Measurements from ENCODE around the gene CD101.

DNA sequence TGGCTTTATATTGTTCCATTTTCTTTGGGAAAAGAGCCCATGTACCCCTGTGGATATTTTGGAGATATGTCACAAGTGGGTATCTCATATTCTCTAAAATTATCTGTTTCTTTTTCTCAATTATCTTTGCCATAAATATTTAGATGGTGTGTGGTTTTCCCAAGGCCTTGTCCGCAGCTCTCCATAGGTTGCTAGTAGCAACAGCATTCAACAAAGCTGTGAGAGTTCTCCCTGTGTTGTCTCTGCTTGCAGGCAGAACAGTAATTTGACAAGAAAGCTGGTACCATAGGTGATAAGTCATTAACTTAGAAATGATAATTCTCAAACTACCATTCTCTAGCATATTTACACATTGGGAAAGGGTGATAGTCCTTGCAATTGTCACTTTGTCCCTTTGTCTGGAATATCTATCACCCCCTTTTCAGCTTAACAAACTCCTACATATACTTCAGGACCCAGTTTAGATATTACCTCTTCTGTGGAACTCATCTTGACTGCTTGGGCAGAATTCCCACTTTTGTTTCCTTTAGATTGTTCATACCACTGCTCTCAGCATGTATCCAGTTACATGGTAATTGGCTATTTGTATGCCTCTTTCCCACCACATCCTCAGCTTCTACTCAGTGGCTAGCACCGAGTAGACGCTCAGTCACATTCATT is 8.9 kb downstream of the CD101 start:
- TF ChIP-seq POLR2A (IDR thresholded peaks at IDR 0.05) (no peak), POLR2AphosphoS5 (IDR thresholded peaks at IDR 0.05) (no peak)

Measured in spleen (tissue), 3 donors.